GM19351 (cell line): ENCODE data around the gene IL17RD.

Experiments used
- ATAC-seq: cut with Tn5 transposase; IDR thresholded peaks from one replicate; pipeline ENCODE4 v1.9.1; 2021; ENCODE audit warnings: mild to moderate bottlenecking, moderate library complexity; ENCODE audit not compliant: unreplicated experiment

IL17RD gene

DNA sequence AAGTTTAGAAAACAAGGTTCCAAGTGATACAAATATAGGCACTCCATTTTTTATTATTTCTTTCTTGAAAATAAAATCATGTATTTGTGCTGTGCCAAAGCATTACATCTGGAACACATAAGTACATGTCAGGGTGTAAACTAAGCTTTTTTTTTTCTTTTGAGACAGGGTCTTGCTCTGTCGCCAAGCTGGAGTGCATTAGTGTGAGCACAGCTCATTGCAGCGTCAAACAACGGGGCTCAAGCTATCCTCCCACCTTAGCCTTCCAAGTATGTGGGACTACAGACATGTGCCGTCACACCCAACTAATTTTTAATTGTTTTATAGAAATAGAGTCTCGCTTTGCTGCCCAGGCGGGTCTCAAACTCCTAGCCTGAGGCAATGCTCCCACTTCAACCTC lies 95.7 kb downstream of the IL17RD start:
- no peak for ATAC-seq

- ATAC-seq, result peak; percentile 99
Observed at GRCh38 chr3:57068437-57069089, 96.6 kb downstream of the IL17RD start.

- no peak for ATAC-seq
Observed at GRCh38 chr3:57066471-57066870, 98.7 kb downstream of the IL17RD start.

DNA sequence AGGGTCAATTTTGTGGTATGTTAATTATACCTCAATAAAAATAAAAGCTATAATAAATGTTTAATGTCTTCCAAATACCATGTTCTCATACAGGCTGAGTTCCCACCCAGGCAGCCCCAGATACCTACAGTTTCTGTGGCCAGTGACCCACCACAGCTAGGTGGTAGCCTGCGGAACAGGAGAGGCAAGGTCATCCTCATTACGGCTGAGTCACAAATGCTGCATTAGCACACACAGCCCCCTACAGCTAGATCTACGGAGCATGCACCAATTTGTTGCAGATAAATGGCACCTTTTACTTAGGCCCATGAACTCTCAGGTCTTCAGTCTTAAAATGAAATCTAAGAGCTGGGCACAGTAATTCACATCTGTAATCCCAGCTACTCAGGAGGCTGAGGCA lies 99.6 kb downstream of the IL17RD start:
- no peak for ATAC-seq

GRCh38 chr3:57064572-57064971 lies 100.6 kb downstream of the IL17RD start:
- no peak for ATAC-seq

DNA sequence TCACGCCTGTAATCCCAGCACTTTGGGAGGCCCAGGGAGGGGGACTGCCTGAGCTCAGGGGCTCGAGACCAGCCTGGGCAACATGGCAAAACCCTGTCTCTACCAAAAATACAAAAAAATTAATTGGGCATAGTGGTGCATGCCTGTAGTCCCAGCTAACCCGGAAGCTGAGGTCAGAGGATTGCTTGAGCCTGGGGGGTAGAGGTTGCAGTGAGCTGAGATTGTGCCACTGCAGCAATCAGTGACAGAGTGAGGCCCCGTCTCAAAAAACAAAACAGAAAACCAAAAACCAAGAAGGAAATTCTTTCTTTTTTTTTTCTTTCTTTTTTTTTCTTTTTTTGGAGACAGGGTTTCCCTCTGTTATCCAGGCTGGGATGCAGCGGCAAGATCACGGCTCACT lies 101.2 kb downstream of the IL17RD start:
- ATAC-seq, result no peak

DNA sequence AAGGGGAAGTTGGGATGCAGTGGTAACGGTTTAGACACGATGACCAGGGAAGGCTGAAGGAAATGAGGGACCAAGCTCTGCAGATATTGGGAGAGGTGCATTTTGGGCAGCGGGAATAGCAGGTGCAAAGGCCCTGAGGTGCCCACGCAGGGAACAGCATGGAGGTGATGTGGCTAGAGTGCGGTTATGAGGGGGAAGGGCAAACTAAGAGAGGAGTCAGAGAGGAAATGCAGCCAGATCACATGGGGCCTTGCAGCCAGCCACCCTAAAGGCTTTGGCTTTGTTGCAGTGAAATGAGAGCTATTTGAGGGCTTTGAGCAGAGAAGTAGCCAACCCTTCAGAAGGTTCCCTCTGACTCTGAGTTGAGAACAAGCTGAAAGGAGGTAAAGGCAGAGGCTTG lies 102.1 kb downstream of the IL17RD start:
- ATAC-seq, result no peak

DNA sequence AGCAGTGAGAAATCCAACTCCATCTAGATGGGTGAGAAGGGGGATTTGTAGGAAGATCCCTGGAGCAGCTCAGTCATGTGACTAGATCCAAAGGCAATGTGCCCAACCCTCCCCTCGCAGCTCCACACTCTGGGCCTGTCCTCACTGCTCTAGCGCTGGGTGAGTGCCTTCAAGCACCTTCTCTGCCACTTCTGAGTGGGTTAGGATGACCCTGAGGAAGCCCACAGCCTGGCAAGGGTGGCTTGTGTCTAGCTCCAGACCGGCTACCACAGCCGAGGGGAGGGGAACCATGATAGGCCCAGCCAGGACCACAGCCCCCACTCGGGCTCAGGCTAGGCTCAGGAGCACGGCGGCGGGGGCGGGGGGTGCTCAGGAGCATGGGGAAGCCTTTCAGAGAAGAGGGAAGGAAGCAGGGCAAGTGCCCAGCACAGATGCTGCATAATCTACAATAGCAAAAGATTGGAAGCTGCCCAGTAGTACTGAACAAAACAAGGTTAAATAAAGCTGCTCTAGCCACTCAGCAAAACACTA lies 103.0 kb downstream of the IL17RD start:
- ATAC-seq, result no peak

DNA sequence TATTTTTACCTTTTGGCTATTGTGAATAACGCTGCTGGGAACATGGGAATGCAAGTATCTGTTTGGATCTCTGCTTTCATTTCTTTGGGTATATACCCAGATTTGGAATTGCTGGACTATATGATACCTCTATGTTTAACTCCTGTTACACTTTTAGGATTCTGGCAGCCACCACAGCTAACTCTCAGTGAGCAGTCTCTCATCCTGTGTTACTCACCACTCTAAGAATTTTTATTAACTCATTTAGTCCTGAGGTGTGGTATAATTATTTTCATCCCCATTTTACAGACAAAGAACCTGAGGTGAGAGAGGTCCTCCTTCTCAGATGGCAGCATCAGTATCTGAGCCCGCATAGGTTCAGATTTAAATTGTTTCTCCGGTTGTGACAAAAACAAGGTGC lies 103.6 kb downstream of the IL17RD start:
- no peak for ATAC-seq

DNA sequence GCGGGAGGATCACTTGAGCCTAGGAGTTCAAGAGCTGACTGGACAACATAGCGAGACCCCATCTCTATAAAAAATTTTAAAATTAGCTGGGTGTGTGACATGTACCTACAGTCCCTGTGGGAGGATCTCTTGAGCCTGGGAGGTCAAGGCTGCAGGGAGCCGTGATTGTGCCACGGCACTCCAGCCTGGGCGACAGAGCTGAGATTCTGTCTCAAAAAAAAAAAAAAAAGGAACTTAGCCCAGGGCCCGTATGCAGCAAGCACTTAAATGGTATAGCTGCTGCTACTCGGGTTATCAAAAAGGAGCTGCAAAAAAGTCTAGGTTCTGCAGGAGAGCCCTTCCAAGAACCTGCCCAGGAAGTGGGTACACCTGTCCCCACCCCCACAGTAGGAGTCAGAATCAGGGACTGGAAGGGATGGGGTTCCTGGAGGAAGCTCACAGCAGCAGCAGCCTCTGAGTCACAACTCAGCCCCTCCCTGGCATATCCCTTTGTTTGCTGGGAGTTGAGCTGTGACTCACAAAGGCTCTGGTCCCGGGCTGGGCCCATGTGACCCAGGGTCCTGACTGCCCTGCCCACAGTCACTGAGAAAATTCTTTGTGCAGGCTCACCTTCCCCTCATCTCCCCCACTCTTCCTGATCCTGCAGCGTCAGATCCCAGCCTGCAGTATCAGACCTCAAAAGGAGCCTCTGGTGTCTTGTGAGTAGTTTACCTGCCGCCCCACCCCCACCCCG lies 104.9 kb downstream of the IL17RD start, which contains the start of gene SPATA12:
TSS of gene SPATA12 (plus strand) at position 576 of the 733 bp plus-strand sequence. CDS start 13,031 bp downstream, outside the sequence.
- no peak for ATAC-seq

DNA sequence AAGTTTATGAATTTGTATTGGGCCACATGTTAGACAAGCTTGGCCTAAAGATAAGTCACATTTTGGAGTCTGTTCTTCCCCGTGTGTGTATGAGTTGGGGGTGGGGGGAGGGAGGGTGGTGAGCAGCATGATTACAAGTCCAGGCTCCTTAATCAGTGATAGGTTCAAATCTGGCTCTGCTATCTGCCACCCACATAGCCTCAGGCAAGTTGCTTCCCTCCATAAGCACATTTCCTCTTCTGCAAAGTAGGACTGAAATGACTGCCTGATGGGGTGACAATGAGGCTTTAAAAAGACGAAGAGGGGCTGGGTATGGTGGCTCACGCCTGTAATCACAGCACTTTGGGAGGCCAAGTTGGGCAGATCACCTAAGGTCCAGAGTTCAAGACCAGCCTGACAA lies 105.7 kb downstream of the IL17RD start:
- no peak for ATAC-seq

- ATAC-seq, result no peak
Observed at GRCh38 chr3:57057351-57057750, 107.8 kb downstream of the IL17RD start.

DNA sequence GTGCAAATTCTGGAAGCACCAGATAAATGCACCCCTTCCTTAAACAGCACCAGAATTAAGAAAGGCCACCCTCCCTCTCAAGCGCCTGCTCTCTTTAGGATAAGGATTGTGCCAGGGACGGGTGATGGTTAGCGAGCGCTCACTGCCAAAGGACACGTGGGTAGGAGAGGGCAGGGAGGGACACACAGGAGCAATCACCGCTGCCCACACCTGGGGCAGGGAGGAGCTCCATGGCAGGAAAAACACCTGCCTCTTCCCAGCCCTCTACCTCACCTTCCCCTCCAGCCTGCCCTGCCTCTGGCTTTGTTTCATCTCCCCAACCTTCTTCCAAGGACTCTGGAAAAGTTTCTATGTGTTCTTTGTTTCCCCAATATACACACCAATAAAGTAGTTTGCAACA lies 112.0 kb downstream of the IL17RD start:
- ATAC-seq, result no peak

- no peak for ATAC-seq
Observed at GRCh38 chr3:57052662-57053061, 112.5 kb downstream of the IL17RD start.

DNA sequence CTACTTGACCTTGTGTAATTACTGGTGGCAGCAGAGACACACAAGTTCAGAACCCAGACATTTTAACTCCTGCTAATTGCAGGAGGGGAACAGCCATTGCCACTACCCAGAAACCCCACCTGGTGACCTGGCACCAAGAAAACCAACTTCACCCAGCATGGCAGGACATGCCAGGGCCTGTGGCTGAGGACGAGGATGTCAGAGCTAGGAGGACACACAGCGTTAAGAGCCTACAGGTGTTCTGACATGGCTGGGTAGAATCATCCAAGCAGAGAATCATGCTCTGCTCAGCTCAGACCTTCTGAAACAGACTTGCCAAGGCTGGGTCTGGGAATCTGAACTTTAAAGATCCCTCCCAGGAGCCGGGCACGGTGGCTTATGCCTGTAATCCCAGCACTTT lies 116.4 kb downstream of the IL17RD start:
- no peak for ATAC-seq

- ATAC-seq, result no peak
Observed at GRCh38 chr3:57048052-57048671, 117.0 kb downstream of the IL17RD start.

- ATAC-seq, result no peak
Observed at GRCh38 chr3:57046101-57046765, 118.9 kb downstream of the IL17RD start.

DNA sequence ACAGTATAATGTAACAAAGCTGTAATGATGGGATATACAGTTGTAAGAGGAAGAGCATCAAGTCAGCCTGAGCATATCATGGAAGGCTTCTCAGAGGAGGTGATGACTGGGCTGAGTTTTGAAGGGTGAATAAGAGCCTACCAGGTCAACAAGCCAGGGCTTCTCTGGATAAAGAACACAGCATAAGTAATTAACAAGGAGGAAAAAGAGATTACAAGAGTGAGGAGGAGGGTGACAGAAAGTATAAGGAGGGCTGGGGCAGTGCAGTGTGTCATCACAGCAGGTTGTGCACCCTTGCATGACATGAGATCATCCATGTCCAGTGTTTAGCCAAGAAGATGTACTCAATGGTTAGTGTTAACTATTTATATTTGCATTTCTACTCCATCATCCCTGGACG lies 121.6 kb downstream of the IL17RD start:
- no peak for ATAC-seq

- ATAC-seq, result no peak
Observed at GRCh38 chr3:57041674-57042073, 123.5 kb downstream of the IL17RD start.
